Activated T-cell treated with anti-CD3 and anti-CD28 coated beads, Interleukin-2, amount 50 U/mL, for 1 hour (primary cell): Measurements from ENCODE around the gene MEGF8.

ENCODE experiments used
- DNase-seq: peaks from one replicate; pipeline ENCODE4 v3.0.0-alpha.2; 2020

Gene MEGF8

GRCh38 chr19:42287827-42288107 is 37.7 kb upstream of the MEGF8 start:
- DNase-seq: no peak

GRCh38 chr19:42288387-42288786 is 37.0 kb upstream of the MEGF8 start:
- no peak for DNase-seq

GRCh38 chr19:42288881-42289555 is 36.4 kb upstream of the MEGF8 start:
- no peak for DNase-seq

- DNase-seq: no peak
Measured at GRCh38 chr19:42289556-42290041, 35.8 kb upstream of the MEGF8 start.

- no peak for DNase-seq
Measured at GRCh38 chr19:42290136-42290522, 35.3 kb upstream of the MEGF8 start.

- peak; percentile 73 for DNase-seq
Measured at GRCh38 chr19:42290523-42291434, 34.7 kb upstream of the MEGF8 start.

- no peak for DNase-seq
Measured at GRCh38 chr19:42291435-42291810, 34.0 kb upstream of the MEGF8 start.

- no peak for DNase-seq
Measured at GRCh38 chr19:42292042-42292960, 33.1 kb upstream of the MEGF8 start.

GRCh38 chr19:42292963-42293362 is 32.5 kb upstream of the MEGF8 start:
- DNase-seq: no peak

- no peak for DNase-seq
Measured at GRCh38 chr19:42293540-42293939, 31.9 kb upstream of the MEGF8 start.

GRCh38 chr19:42293948-42294347 is 31.5 kb upstream of the MEGF8 start:
- DNase-seq: no peak

GRCh38 chr19:42294471-42295137 is 30.8 kb upstream of the MEGF8 start:
- no peak for DNase-seq

- no peak for DNase-seq
Measured at GRCh38 chr19:42295342-42295741, 30.1 kb upstream of the MEGF8 start.

GRCh38 chr19:42295831-42296525 is 29.5 kb upstream of the MEGF8 start:
- peak; percentile 96 for DNase-seq

GRCh38 chr19:42297039-42297438 is 28.4 kb upstream of the MEGF8 start:
- no peak for DNase-seq

GRCh38 chr19:42301646-42302203 is 23.7 kb upstream of the MEGF8 start, which contains the start of gene PRR19:
TSS of gene PRR19 (plus strand) at chr19:42302132. CDS start at chr19:42309585, 7,453 bp downstream.
- no peak for DNase-seq

GRCh38 chr19:42303101-42303464 is 22.4 kb upstream of the MEGF8 start:
- DNase-seq: no peak

- no peak for DNase-seq
Measured at GRCh38 chr19:42303876-42304275, 21.6 kb upstream of the MEGF8 start.

- DNase-seq: no peak
Measured at GRCh38 chr19:42306646-42307045, 18.8 kb upstream of the MEGF8 start.

- no peak for DNase-seq
Measured at GRCh38 chr19:42309686-42310085, 15.7 kb upstream of the MEGF8 start.

- no peak for DNase-seq
Measured at GRCh38 chr19:42311657-42312056, 13.8 kb upstream of the MEGF8 start.

- DNase-seq: no peak
Measured at GRCh38 chr19:42312370-42312769, 13.1 kb upstream of the MEGF8 start.
